Sciatic nerve (tissue), 2 donors: ENCODE measurements around the gene CNTLN. TPM values are rescaled to one million over a fixed set of nuclear protein-coding genes. Genes with fewer than 3 reads are reported as not detected.
"Not testable (repeated sequence)": the region's sequence is repeated elsewhere in the genome, so short reads cannot be mapped to it uniquely, and the experiment has no call there.

Experiments used
- ATAC-seq: fragments of 200-7000 bp; cut with Tn5 transposase; one replicate; pipeline ENCODE4 v1.9.1; 2020; ENCODE audit warnings: mild to moderate bottlenecking, moderate library complexity
- DNase-seq: peaks from one replicate; pipeline ENCODE4 v3.0.0-alpha.2; 2020; ENCODE audit warnings: low spot score
- intact Hi-C: fragments of 100-400 bp; cut with DNase I; formaldehyde crosslinking; loops from one replicate; pipeline ENCODE4 v1.14.2; 2022
- total RNA-seq: library from RNA; stranded (reverse); fragmentation: NEBNext Ultra II Directional; extraction: Animal tissue kit (Norgen Biotek cat#: 25700); gene quantifications from one replicate; pipeline ENCODE4 v1.2.1, GENCODE V29; 2021
- donor health status: DM: no; HTN: no; CAD: no.
- donor health status: DM: no; HTN: no; CAD: no.

CNTLN gene
- total RNA-seq, 1 donor from 2014 or later: 22.4 TPM

DNA sequence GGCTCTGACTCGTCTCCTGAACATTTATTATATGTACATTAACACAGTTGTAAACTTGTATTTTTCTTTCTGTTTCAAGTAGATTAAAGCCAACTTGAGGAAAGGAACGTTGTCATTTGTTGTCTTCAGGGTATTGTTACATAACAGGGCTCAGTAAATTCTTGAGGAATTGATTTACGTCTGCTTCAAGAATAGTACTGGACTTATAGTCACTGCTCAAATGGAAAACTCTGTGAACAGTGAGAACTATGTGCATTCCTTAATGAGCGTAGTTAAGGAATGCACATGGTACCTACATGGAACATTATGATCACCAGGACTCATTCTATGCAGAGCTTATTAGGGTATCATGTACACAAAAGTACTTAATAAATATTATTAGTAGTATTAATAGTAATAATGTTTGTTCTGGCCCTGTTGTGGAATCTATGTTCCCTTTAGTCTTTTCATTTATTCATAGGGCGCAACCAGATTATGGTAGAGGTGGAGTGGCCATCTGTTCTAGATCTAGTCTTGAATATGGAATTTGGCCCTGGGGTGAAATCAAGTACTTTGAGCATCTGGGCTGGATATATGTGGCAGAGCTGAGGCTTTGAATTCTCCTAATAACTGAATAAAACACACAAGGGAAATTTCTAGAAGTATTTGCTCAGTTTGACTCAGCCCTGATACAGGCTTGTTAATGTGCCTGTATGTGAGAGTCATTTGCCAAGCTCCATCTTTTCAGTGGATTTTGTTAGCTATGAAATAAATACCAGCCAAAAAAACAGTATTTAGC, 335.4 kb downstream of the CNTLN start:
- ATAC-seq: no peak
- DNase-seq: no peak
- intact Hi-C loops: no loop called here

GRCh38 chr9:17472126-17472525, 337.3 kb downstream of the CNTLN start:
- no peak for ATAC-seq
- intact Hi-C loops: no loop called here
- DNase-seq: no peak

- DNase-seq (no peak), ATAC-seq (no peak)
- intact Hi-C loops: no loop called here
Observed at GRCh38 chr9:17476401-17476800, 341.6 kb downstream of the CNTLN start.

DNA sequence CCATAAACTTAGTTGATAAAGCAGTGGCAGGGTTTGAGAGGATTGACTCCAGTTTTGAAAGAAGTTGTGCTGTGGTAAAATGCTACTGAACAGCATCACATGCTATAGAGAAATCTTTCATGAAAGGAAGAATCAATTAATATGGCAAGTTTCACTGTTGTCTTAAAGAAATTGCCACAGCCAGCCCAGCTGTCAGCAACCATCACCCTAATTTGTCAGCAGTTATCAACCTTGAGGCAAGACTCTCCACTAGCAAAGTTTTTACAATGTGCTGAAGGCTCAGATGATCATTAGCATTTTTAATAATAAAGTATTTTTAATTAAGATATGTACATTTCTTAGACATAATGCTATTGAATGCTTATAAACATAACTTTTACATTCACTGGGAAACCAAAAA, 343.0 kb downstream of the CNTLN start:
- DNase-seq (no peak), ATAC-seq (no peak)
- intact Hi-C loops: no loop called here

GRCh38 chr9:17480966-17481365, 346.1 kb downstream of the CNTLN start:
- intact Hi-C loops: no loop called here
- no peak for DNase-seq
- ATAC-seq: no peak

DNA sequence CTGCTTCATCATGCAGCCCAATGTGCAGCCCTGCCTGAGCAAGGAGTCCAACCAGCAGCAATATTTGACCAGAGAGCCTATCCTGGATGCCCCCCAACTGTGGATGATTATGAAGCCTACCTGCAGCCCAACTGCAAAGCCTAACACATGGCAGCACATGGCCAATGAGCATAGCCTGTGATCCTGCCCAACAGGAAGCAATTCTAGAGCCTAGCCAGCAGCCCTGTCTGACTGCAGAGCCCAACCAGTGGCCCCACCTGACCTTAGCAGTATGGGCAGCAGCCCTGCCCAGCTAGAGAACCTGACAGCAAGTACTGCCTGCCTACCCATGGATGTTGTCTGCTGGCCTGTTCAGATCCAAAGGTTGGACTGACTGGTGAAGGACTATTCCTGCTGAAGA, 346.7 kb downstream of the CNTLN start:
- ATAC-seq: no peak
- no peak for DNase-seq
- intact Hi-C loops: no loop called here

DNA sequence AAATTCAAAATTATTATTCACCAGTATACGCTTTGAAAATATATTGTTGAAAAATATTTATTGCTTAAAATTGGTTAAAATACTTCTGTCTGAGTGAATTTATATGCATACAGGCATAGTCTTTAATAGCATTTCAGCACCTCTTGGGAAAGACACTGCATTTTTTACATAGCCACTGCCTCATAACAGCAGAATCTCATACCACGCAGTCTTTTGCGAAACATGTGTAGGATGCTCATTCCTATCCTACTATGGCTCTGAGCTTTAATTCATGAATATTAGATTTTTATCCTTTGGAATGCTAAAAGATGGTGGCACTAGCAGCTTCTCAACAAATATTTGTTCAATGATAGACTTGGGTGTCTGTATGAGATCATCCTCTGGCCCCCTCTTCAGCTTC, 350.1 kb downstream of the CNTLN start:
- intact Hi-C loops: no loop called here
- DNase-seq: no peak
- ATAC-seq: no peak

- ATAC-seq (no peak), DNase-seq (no peak)
- intact Hi-C loops: no loop called here
Observed at GRCh38 chr9:17486396-17486795, 351.6 kb downstream of the CNTLN start.

- DNase-seq: no peak
- ATAC-seq: no peak
- intact Hi-C loops: no loop called here
Observed at GRCh38 chr9:17487467-17487866, 352.6 kb downstream of the CNTLN start.

GRCh38 chr9:17488662-17489061, 353.8 kb downstream of the CNTLN start:
- intact Hi-C loops: no loop called here
- ATAC-seq (no peak), DNase-seq (no peak)

- DNase-seq (no peak), ATAC-seq (no peak)
- intact Hi-C loops: no loop called here
Observed at GRCh38 chr9:17490110-17490509, 355.3 kb downstream of the CNTLN start.

DNA sequence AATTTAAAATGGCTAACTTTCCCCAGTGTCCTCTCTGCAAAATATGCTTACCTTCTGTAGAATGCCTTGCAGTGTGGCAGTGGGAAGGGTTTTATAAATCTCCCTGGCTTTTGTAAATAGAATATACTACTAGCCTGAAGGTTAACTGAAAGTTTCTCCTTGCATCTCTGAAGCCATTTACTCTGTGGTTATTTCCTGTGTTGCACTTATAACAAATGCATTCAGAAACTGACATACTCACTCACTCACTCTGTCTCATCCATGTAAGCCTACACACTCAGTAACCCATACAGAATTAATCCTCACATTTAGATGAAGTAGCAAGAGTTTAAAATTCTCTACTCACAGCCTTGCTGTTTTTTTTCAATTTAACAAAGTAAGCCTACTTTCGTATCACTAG, 356.9 kb downstream of the CNTLN start:
- intact Hi-C loops: no loop called here
- no peak for ATAC-seq
- no peak for DNase-seq

- DNase-seq (no peak), ATAC-seq (no peak)
- intact Hi-C loops: no loop called here
Observed at GRCh38 chr9:17503196-17503595, 368.4 kb downstream of the CNTLN start.

DNA sequence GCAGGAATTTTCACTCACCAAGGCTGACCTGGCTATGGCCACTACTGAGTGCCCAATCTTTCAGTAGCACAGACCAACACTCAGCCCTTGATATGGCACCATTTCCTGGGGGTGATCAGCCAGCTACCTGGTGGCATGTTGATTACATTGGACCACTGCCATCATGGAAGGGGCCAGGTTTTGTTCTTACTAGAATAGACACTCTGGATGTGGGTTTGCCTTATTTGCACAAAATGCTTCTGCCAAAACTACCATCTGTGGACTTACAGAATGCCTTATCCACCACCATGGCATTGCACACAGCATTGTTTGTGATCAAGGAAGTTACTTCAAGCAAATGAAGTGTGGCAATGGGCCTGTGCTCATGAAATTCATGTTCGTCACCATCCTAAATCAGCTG, 374.3 kb downstream of the CNTLN start:
- no peak for DNase-seq
- intact Hi-C loops: no loop called here
- no peak for ATAC-seq

GRCh38 chr9:17509701-17510100, 374.9 kb downstream of the CNTLN start:
- ATAC-seq (no peak), DNase-seq (no peak)
- intact Hi-C loops: no loop called here

DNA sequence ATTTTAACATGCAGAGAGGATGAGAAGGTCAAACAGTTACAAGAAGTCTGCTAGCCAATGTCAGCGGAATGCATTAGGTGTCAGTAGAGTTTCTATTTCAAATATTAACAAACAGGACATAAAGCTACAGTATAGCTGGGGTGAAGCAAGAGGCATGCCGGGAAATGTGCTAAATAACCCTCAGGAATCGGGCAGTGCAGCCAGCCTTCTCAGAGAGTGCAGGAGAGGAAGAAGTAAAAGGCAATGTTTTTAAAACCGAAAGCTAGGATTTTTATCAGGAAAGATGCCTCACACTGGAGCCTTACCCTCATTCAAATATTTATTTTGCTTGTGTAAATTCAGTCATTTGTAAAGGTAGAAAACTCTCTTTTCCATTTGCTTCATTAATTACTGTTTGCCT, 384.9 kb downstream of the CNTLN start:
- no peak for DNase-seq
- ATAC-seq: no peak
- intact Hi-C loops: no loop called here

DNA sequence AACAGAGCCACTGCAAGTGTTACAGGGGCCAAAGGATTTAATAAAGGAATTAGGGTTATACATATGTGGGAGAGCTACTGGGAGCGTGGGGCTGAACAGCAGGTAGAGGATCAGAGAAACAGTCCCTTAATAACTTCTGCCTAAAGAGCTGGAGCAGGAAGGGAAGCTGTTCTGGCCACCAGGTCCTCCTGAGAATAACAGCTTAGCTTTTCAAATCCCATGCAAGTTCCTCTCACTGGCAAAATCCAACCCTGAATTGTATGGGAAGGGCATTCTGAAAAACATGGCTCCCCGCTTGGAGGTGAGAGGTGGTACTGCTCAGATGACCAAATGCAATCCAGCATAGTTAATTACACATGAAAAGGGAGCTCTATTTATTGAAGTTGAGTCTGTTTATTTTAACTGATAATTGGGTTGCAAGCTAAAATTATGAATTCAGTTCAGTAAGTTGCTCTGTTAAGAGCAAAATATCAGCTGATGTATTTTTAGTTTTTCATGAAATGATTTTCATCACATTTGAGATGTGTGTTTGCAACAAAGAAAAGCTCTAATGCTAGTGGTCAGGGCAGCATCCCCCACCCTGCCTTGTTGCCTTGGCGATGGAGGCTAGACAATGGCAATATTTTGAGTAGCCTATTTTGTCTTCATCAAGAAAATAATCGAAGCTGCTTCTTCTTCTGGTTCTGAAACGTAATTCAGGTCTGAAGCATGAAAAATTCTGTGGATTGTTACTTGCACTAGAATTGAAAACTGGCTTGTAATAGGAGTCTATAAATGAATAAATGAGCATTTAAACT, 385.6 kb downstream of the CNTLN start:
- intact Hi-C loops: no loop called here
- no peak for ATAC-seq
- no peak for DNase-seq

- ATAC-seq (no peak), DNase-seq (no peak)
- intact Hi-C loops: no loop called here
Observed at GRCh38 chr9:17521100-17521855, 386.4 kb downstream of the CNTLN start.

- ATAC-seq, DNase-seq, intact Hi-C loops: not testable (repeated sequence)
Observed at GRCh38 chr9:17526726-17527125, 391.9 kb downstream of the CNTLN start.

DNA sequence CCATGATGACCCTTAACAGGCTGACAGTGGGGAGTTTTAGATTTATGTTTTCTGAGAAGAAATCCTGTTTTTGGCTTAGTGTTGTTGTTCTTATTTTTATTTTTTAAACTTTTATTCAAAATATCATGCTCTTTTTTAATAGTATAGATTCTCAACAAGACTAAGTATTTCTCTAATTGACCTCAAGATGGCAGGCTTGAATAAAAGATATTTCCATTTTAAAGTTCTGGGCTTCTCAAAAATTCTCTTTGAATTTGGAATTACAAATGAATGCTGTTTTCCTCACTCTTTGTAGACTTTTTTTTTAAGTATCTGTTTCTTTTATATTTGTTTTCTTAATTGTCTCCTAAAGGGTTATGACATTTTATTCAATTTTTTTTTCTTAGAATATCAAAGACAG, 394.0 kb downstream of the CNTLN start:
- intact Hi-C loops: no loop called here
- ATAC-seq (no peak), DNase-seq (no peak)
